Stimulated activated effector memory CD8-positive, alpha-beta T cell treated with anti-CD3 and anti-CD28 coated beads, Interleukin-12 subunit alpha, Interleukin-12 subunit beta, amount 100 ng/mL, for 72 hours (primary cell): ENCODE data around the gene ADH5.
"Not testable (repeated sequence)": the region's sequence is repeated elsewhere in the genome, so short reads cannot be mapped to it uniquely, and the experiment has no call there.

Experiments
- ATAC-seq: fragments of 150-1000 bp; cut with Tn5 transposase; 2 replicates; pipeline ENCODE4 v1.10.0; 2021
- DNase-seq, 2 donors: peaks; one replicate each; pipeline ENCODE4 v3.0.0; 2021 to 2022; ENCODE audit warnings: low spot score in 2 of 2
- H3K27ac Mint-ChIP-seq: one replicate; pipeline ENCODE4 v1.8.0; 2022; ENCODE audit warnings: mild to moderate bottlenecking, mixed read lengths
- H3K36me3 Mint-ChIP-seq: one replicate; pipeline ENCODE4 v1.8.0; 2022; ENCODE audit warnings: mild to moderate bottlenecking, mixed read lengths
- H3K4me1 Mint-ChIP-seq: one replicate; pipeline ENCODE4 v1.8.0; 2022; ENCODE audit warnings: mixed read lengths
- H3K4me3 Mint-ChIP-seq: one replicate; pipeline ENCODE4 v1.8.0; 2022; ENCODE audit warnings: mild to moderate bottlenecking, mixed read lengths
- H3K9me3 Mint-ChIP-seq: one replicate; pipeline ENCODE4 v1.8.0; 2022; ENCODE audit warnings: mixed read lengths

ADH5 gene

GRCh38 chr4:99099814-99100213, 11.2 kb upstream of the ADH5 start:
- H3K36me3 Mint-ChIP-seq, H3K27ac Mint-ChIP-seq, ATAC-seq, H3K4me1 Mint-ChIP-seq, H3K4me3 Mint-ChIP-seq, H3K9me3 Mint-ChIP-seq, DNase-seq: not testable (repeated sequence)

- Mint-ChIP-seq H3K27ac (no peak overlapping the region), H3K36me3 (no peaks in the 10 kb centered on the region), H3K4me1 (no peaks in the 10 kb centered on the region), H3K9me3 (no peaks in the 10 kb centered on the region), H3K4me3 (no peak overlapping the region)
- ATAC-seq (no peak), DNase-seq (no peak)
These were observed 10.7 kb upstream of the ADH5 start for GRCh38 chr4:99099311-99099710.

- not testable (repeated sequence) for H3K36me3 Mint-ChIP-seq, ATAC-seq, DNase-seq, H3K27ac Mint-ChIP-seq, H3K4me3 Mint-ChIP-seq, H3K9me3 Mint-ChIP-seq
- H3K4me1 Mint-ChIP-seq = peaks cover 36% of the 10 kb centered on the region
These were observed 3.3 kb upstream of the ADH5 start for GRCh38 chr4:99091841-99092240.

- H3K4me3 Mint-ChIP-seq = no peak overlapping the region
These were observed 2.6 kb upstream of the ADH5 start for GRCh38 chr4:99091216-99091575.

GRCh38 chr4:99090481-99091215, 2.1 kb upstream of the ADH5 start:
- Mint-ChIP-seq H3K27ac (peak overlapping the region; percentile 96), H3K36me3 (peaks cover 6% of the 10 kb centered on the region), H3K4me3 (peak overlapping the region; percentile 98), H3K9me3 (no peaks in the 10 kb centered on the region), H3K4me1 (peaks cover 44% of the 10 kb centered on the region)
- ATAC-seq = no peak
- no peak for DNase-seq

More at GRCh38 chr4:99091216-99091575, 2.6 kb upstream of the ADH5 start:
- peaks cover 6% of the 10 kb centered on the region for H3K36me3 Mint-ChIP-seq
- no peak overlapping the region for H3K27ac Mint-ChIP-seq
- H3K4me1 Mint-ChIP-seq = peaks cover 41% of the 10 kb centered on the region
- ATAC-seq (no peak), DNase-seq (no peak)
- H3K9me3 Mint-ChIP-seq = no peaks in the 10 kb centered on the region

GRCh38 chr4:99088023-99088449, 552 bp downstream of the ADH5 start:
- Mint-ChIP-seq H3K4me1 (peaks cover 49% of the 10 kb centered on the region), H3K9me3 (no peaks in the 10 kb centered on the region), H3K27ac (peak overlapping the region; percentile 96), H3K4me3 (peak overlapping the region; percentile 98), H3K36me3 (peaks cover 30% of the 10 kb centered on the region)
- ATAC-seq = peak; percentile 35
- DNase-seq = peak in 1 of 2 donors; percentile 3

GRCh38 chr4:99084595-99084994, 4.0 kb downstream of the ADH5 start:
- peaks cover 33% of the 10 kb centered on the region for H3K4me1 Mint-ChIP-seq
- no peak overlapping the region for H3K4me3 Mint-ChIP-seq
- DNase-seq (no peak), ATAC-seq (no peak)
- H3K36me3 Mint-ChIP-seq = peaks cover 64% of the 10 kb centered on the region
- no peak overlapping the region for H3K27ac Mint-ChIP-seq
- no peaks in the 10 kb centered on the region for H3K9me3 Mint-ChIP-seq

GRCh38 chr4:99082192-99082591, 6.4 kb downstream of the ADH5 start:
- no peak overlapping the region for H3K27ac Mint-ChIP-seq
- ATAC-seq (no peak), DNase-seq (no peak)
- H3K36me3 Mint-ChIP-seq = peaks cover 82% of the 10 kb centered on the region
- no peaks in the 10 kb centered on the region for H3K9me3 Mint-ChIP-seq
- H3K4me1 Mint-ChIP-seq = peaks cover 14% of the 10 kb centered on the region
- H3K4me3 Mint-ChIP-seq = no peak overlapping the region

GRCh38 chr4:99080869-99081268, 7.7 kb downstream of the ADH5 start:
- H3K4me1 Mint-ChIP-seq = not testable (repeated sequence)
- H3K36me3 Mint-ChIP-seq = peaks cover 95% of the 10 kb centered on the region

GRCh38 chr4:99079625-99080295, 8.8 kb downstream of the ADH5 start:
- ATAC-seq (no peak), DNase-seq (no peak)
- Mint-ChIP-seq H3K4me1 (no peaks in the 10 kb centered on the region), H3K9me3 (no peaks in the 10 kb centered on the region), H3K36me3 (peaks cover 97% of the 10 kb centered on the region), H3K4me3 (no peak overlapping the region), H3K27ac (peak overlapping the region; percentile 56)

More at GRCh38 chr4:99080869-99081268, 7.7 kb downstream of the ADH5 start:
- ATAC-seq, H3K4me3 Mint-ChIP-seq, H3K9me3 Mint-ChIP-seq, DNase-seq: not testable (repeated sequence)
- H3K27ac Mint-ChIP-seq = peak overlapping the region; percentile 56

GRCh38 chr4:99078931-99079624, 9.5 kb downstream of the ADH5 start:
- Mint-ChIP-seq H3K9me3 (no peaks in the 10 kb centered on the region), H3K4me1 (no peaks in the 10 kb centered on the region), H3K27ac (no peak overlapping the region), H3K4me3 (no peak overlapping the region), H3K36me3 (peaks cover 99% of the 10 kb centered on the region)
- ATAC-seq (no peak), DNase-seq (no peak)

- H3K9me3 Mint-ChIP-seq = no peaks in the 10 kb centered on the region
- no peak overlapping the region for H3K4me3 Mint-ChIP-seq
- H3K4me1 Mint-ChIP-seq = no peaks in the 10 kb centered on the region
- H3K27ac Mint-ChIP-seq = peak overlapping the region; percentile 26
- ATAC-seq = no peak
- H3K36me3 Mint-ChIP-seq = peaks cover 99% of the 10 kb centered on the region
- DNase-seq = no peak
These were observed 10.3 kb downstream of the ADH5 start for GRCh38 chr4:99078336-99078735.

GRCh38 chr4:99077177-99077576, 11.4 kb downstream of the ADH5 start:
- no peak for ATAC-seq
- no peaks in the 10 kb centered on the region for H3K4me1 Mint-ChIP-seq
- H3K27ac Mint-ChIP-seq = no peak overlapping the region
- no peak for DNase-seq
- H3K36me3 Mint-ChIP-seq = peaks cover 99% of the 10 kb centered on the region
- H3K9me3 Mint-ChIP-seq = no peaks in the 10 kb centered on the region
- H3K4me3 Mint-ChIP-seq = no peak overlapping the region

- H3K4me3 Mint-ChIP-seq = no peak overlapping the region
- peaks cover 99% of the 10 kb centered on the region for H3K36me3 Mint-ChIP-seq
- DNase-seq (no peak), ATAC-seq (no peak)
- H3K27ac Mint-ChIP-seq = no peak overlapping the region
- H3K9me3 Mint-ChIP-seq = no peaks in the 10 kb centered on the region
- no peaks in the 10 kb centered on the region for H3K4me1 Mint-ChIP-seq
These were observed 12.2 kb downstream of the ADH5 start for GRCh38 chr4:99076292-99076976.

GRCh38 chr4:99074816-99075215, 13.8 kb downstream of the ADH5 start:
- Mint-ChIP-seq H3K27ac (no peak overlapping the region), H3K4me1 (no peaks in the 10 kb centered on the region), H3K4me3 (no peak overlapping the region), H3K36me3 (peaks cover 99% of the 10 kb centered on the region), H3K9me3 (no peaks in the 10 kb centered on the region)
- DNase-seq (no peak), ATAC-seq (no peak)
